Measurements from ENCODE around the gene ENTPD2. TPM values are rescaled to one million over a fixed set of nuclear protein-coding genes. Genes with fewer than 3 reads are reported as not detected.

Gene ENTPD2
- total RNA-seq: not detected in 2 replicates

GRCh38 chr9:137053944-137054931 is at the start of gene ENTPD2:
TSS of gene ENTPD2 (minus strand) at chr9:137054061. CDS start at chr9:137053997, 64 bp downstream.

GRCh38 chr9:137086531-137087408 is 32.9 kb upstream of the ENTPD2 start, which contains the start of gene MAN1B1:
TSS of gene MAN1B1 (plus strand) at chr9:137086985. CDS start at chr9:137087000, 15 bp downstream.

GRCh38 chr9:137077010-137077747 is 23.3 kb upstream of the ENTPD2 start, which contains the start of gene UAP1L1:
TSS of gene UAP1L1 (plus strand) at chr9:137077517. CDS start at chr9:137077533, 16 bp downstream.

GRCh38 chr9:137070201-137070905 is 16.5 kb upstream of the ENTPD2 start, which contains the start of gene SAPCD2:
TSS of gene SAPCD2 (minus strand) at chr9:137070557. CDS start at chr9:137070460, 97 bp downstream.

GRCh38 chr9:137046088-137046787 is 7.6 kb downstream of the ENTPD2 start, which contains the start of gene NPDC1:
TSS of gene NPDC1 (minus strand) at chr9:137046177. CDS start at chr9:137045989, 188 bp downstream.

GRCh38 chr9:137031904-137032640 is 21.8 kb downstream of the ENTPD2 start, which contains the start of gene FUT7:
TSS of gene FUT7 (minus strand) at chr9:137032088. CDS start at chr9:137031991, 97 bp downstream.

GRCh38 chr9:137027369-137028262 is 26.2 kb downstream of the ENTPD2 start, which contains the start of gene ABCA2:
TSS of gene ABCA2 (minus strand) at chr9:137028237. CDS start at chr9:137028140, 97 bp downstream.

Other genes starting within 250 kb of the ENTPD2 start
- 38.4 and 41.8 TPM in 2 replicates for gene RABL6, start 246.1 kb downstream of the ENTPD2 start, total RNA-seq
- gene AJM1, start 211.6 kb downstream of the ENTPD2 start, total RNA-seq: 1.1 and 1.4 TPM in 2 replicates
- gene PHPT1, start 204.7 kb downstream of the ENTPD2 start, total RNA-seq: 109 TPM in 2 replicates
- 0.37 and 0.78 TPM in 2 replicates for gene MAMDC4, start 201.7 kb downstream of the ENTPD2 start, total RNA-seq
- 418 and 434 TPM in 2 replicates for gene EDF1, start 187.8 kb downstream of the ENTPD2 start, total RNA-seq
- 3.9 and 5.9 TPM in 2 replicates for gene TRAF2, start 167.5 kb downstream of the ENTPD2 start, total RNA-seq
- gene FBXW5, start 109.3 kb downstream of the ENTPD2 start, total RNA-seq: 137 and 146 TPM in 2 replicates
- not detected in 2 replicates for gene C8G, start 108.8 kb downstream of the ENTPD2 start, total RNA-seq
- gene LCN12, start 101.8 kb downstream of the ENTPD2 start, total RNA-seq: not detected in 2 replicates
- 211 and 233 TPM in 2 replicates for gene PTGDS, start 76.6 kb downstream of the ENTPD2 start, total RNA-seq
- gene LCNL1, start 71.1 kb downstream of the ENTPD2 start, total RNA-seq: 0.73 TPM in 1 of 2 replicates, not detected in the other
- gene PAXX, start 61.6 kb downstream of the ENTPD2 start, total RNA-seq: 22.2 and 22.3 TPM in 2 replicates
- gene CLIC3, start 57.5 kb downstream of the ENTPD2 start, total RNA-seq: 0.83 and 3.2 TPM in 2 replicates
- 27.1 and 27.6 TPM in 2 replicates for gene ABCA2, start 25.8 kb downstream of the ENTPD2 start, total RNA-seq
- not detected in 2 replicates for gene FUT7, start 22.0 kb downstream of the ENTPD2 start, total RNA-seq
- 58.8 and 86.1 TPM in 2 replicates for gene NPDC1, start 7.9 kb downstream of the ENTPD2 start, total RNA-seq
- gene SAPCD2, start 16.5 kb upstream of the ENTPD2 start, total RNA-seq: 0.34 and 0.75 TPM in 2 replicates
- 6.0 and 9.9 TPM in 2 replicates for gene UAP1L1, start 23.5 kb upstream of the ENTPD2 start, total RNA-seq
- 59.6 and 67.2 TPM in 2 replicates for gene MAN1B1, start 32.9 kb upstream of the ENTPD2 start, total RNA-seq
- 97.4 and 113 TPM in 2 replicates for gene DPP7, start 60.7 kb upstream of the ENTPD2 start, total RNA-seq
- 0.29 TPM in 1 of 2 replicates, not detected in the other for gene GRIN1, start 85.1 kb upstream of the ENTPD2 start, total RNA-seq
- gene LRRC26, start 116.0 kb upstream of the ENTPD2 start, total RNA-seq: not detected in 2 replicates
- gene TMEM210, start 118.0 kb upstream of the ENTPD2 start, total RNA-seq: not detected in 2 replicates
- gene ANAPC2, start 134.5 kb upstream of the ENTPD2 start, total RNA-seq: 10.9 and 19.1 TPM in 2 replicates
- 50.5 and 62.2 TPM in 2 replicates for gene SSNA1, start 134.6 kb upstream of the ENTPD2 start, total RNA-seq
- gene TPRN, start 146.7 kb upstream of the ENTPD2 start, total RNA-seq: 9.4 and 14.9 TPM in 2 replicates
- gene TMEM203, start 151.6 kb upstream of the ENTPD2 start, total RNA-seq: 33.2 and 33.7 TPM in 2 replicates
- 8.0 and 9.5 TPM in 2 replicates for gene NDOR1, start 151.6 kb upstream of the ENTPD2 start, total RNA-seq
- not detected in 2 replicates for gene RNF208, start 168.2 kb upstream of the ENTPD2 start, total RNA-seq
- gene CYSRT1, start 171.1 kb upstream of the ENTPD2 start, total RNA-seq: 1.4 TPM in 1 of 2 replicates, not detected in the other
- gene RNF224, start 173.4 kb upstream of the ENTPD2 start, total RNA-seq: not detected in 2 replicates
- not detected in 2 replicates for gene SLC34A3, start 176.8 kb upstream of the ENTPD2 start, total RNA-seq
- gene TUBB4B, start 187.2 kb upstream of the ENTPD2 start, total RNA-seq: 118 and 122 TPM in 2 replicates
- not detected in 2 replicates for gene STPG3, start 197.2 kb upstream of the ENTPD2 start, total RNA-seq
- 33.9 and 37.6 TPM in 2 replicates for gene NELFB, start 201.3 kb upstream of the ENTPD2 start, total RNA-seq
- 4.0 and 5.3 TPM in 2 replicates for gene TOR4A, start 223.7 kb upstream of the ENTPD2 start, total RNA-seq
- 0.29 and 1.7 TPM in 2 replicates for gene NRARP, start 248.2 kb upstream of the ENTPD2 start, total RNA-seq